ENCODE results near the gene FZD2.
"Not testable (repeated sequence)": the region's sequence is repeated elsewhere in the genome, so short reads cannot be mapped to it uniquely, and the experiment has no call there.

FZD2 gene

GRCh38 chr17:44557651-44558285 is 484 bp downstream of the FZD2 start:
- Mint-ChIP-seq H3K4me1 (ENCODE audit: low read depth) (peaks cover 20% of the 10 kb centered on the region), H3K4me3 (peak overlapping the region; percentile 86), H3K9me3 (no peaks in the 10 kb centered on the region), H3K27ac (peak overlapping the region; percentile 45), H3K36me3 (ENCODE audit: low read depth) (peaks cover 3% of the 10 kb centered on the region), H3K27me3 (ENCODE audit: low read depth) (peaks cover 75% of the 10 kb centered on the region)
- peak; percentile 37 for DNase-seq (ENCODE audit: low spot score)

GRCh38 chr17:44558334-44558709 is 1.0 kb downstream of the FZD2 start:
- Mint-ChIP-seq H3K27me3 (ENCODE audit: low read depth) (peaks cover 79% of the 10 kb centered on the region), H3K36me3 (ENCODE audit: low read depth) (peaks cover 3% of the 10 kb centered on the region), H3K4me3 (peak overlapping the region; percentile 78), H3K4me1 (ENCODE audit: low read depth) (peaks cover 20% of the 10 kb centered on the region), H3K9me3 (no peaks in the 10 kb centered on the region), H3K27ac (peak overlapping the region; percentile 45)
- no peak for DNase-seq (ENCODE audit: low spot score)

- no peak for DNase-seq (ENCODE audit: low spot score)
- H3K27me3 Mint-ChIP-seq (ENCODE audit: low read depth) = peaks cover 79% of the 10 kb centered on the region
- peaks cover 20% of the 10 kb centered on the region for H3K4me1 Mint-ChIP-seq (ENCODE audit: low read depth)
- H3K27ac Mint-ChIP-seq = peak overlapping the region; percentile 31
- H3K36me3 Mint-ChIP-seq (ENCODE audit: low read depth) = peaks cover 3% of the 10 kb centered on the region
- H3K9me3 Mint-ChIP-seq = no peaks in the 10 kb centered on the region
- H3K4me3 Mint-ChIP-seq = peak overlapping the region; percentile 78
Measured at GRCh38 chr17:44558710-44559633, 1.7 kb downstream of the FZD2 start.

- Mint-ChIP-seq H3K4me1 (ENCODE audit: low read depth) (peaks cover 20% of the 10 kb centered on the region), H3K36me3 (ENCODE audit: low read depth) (peaks cover 3% of the 10 kb centered on the region), H3K4me3 (peak overlapping the region; percentile 4), H3K9me3 (peaks cover under 1% of the 10 kb centered on the region), H3K27ac (peak overlapping the region; percentile 31), H3K27me3 (ENCODE audit: low read depth) (peaks cover 76% of the 10 kb centered on the region)
- DNase-seq (ENCODE audit: low spot score) = no peak
Measured at GRCh38 chr17:44559634-44560554, 2.6 kb downstream of the FZD2 start.

- Mint-ChIP-seq H3K27ac (no peak overlapping the region), H3K27me3 (ENCODE audit: low read depth) (peaks cover 63% of the 10 kb centered on the region), H3K4me3 (no peak overlapping the region), H3K36me3 (ENCODE audit: low read depth) (peaks cover 3% of the 10 kb centered on the region), H3K9me3 (peaks cover 10% of the 10 kb centered on the region), H3K4me1 (ENCODE audit: low read depth) (peaks cover 14% of the 10 kb centered on the region)
- DNase-seq (ENCODE audit: low spot score) = no peak
Measured at GRCh38 chr17:44561237-44561623, 3.9 kb downstream of the FZD2 start.

GRCh38 chr17:44564429-44564828 is 7.1 kb downstream of the FZD2 start:
- DNase-seq (ENCODE audit: low spot score) = no peak
- H3K27me3 Mint-ChIP-seq (ENCODE audit: low read depth) = peaks cover 45% of the 10 kb centered on the region
- H3K4me3 Mint-ChIP-seq = no peak overlapping the region
- no peaks in the 10 kb centered on the region for H3K36me3 Mint-ChIP-seq (ENCODE audit: low read depth)
- peaks cover 10% of the 10 kb centered on the region for H3K9me3 Mint-ChIP-seq
- H3K27ac Mint-ChIP-seq = no peak overlapping the region
- H3K4me1 Mint-ChIP-seq (ENCODE audit: low read depth) = peaks cover 4% of the 10 kb centered on the region

- DNase-seq (ENCODE audit: low spot score) = no peak
- Mint-ChIP-seq H3K36me3 (ENCODE audit: low read depth) (no peaks in the 10 kb centered on the region), H3K4me3 (no peak overlapping the region), H3K9me3 (peaks cover 10% of the 10 kb centered on the region), H3K27ac (no peak overlapping the region), H3K4me1 (ENCODE audit: low read depth) (peaks cover 4% of the 10 kb centered on the region), H3K27me3 (ENCODE audit: low read depth) (peaks cover 33% of the 10 kb centered on the region)
Measured at GRCh38 chr17:44565866-44566443, 8.7 kb downstream of the FZD2 start.

GRCh38 chr17:44568311-44568944 is 11.1 kb downstream of the FZD2 start:
- H3K9me3 Mint-ChIP-seq = peaks cover 10% of the 10 kb centered on the region
- H3K27me3 Mint-ChIP-seq (ENCODE audit: low read depth) = peaks cover 12% of the 10 kb centered on the region
- H3K4me1 Mint-ChIP-seq (ENCODE audit: low read depth); H3K36me3 Mint-ChIP-seq (ENCODE audit: low read depth); H3K4me3 Mint-ChIP-seq; DNase-seq (ENCODE audit: low spot score); H3K27ac Mint-ChIP-seq: not testable (repeated sequence)

- no peak overlapping the region for H3K4me3 Mint-ChIP-seq
- H3K27ac Mint-ChIP-seq = no peak overlapping the region
- no peak for DNase-seq (ENCODE audit: low spot score)
- H3K4me1 Mint-ChIP-seq (ENCODE audit: low read depth) = peaks cover 4% of the 10 kb centered on the region
- peaks cover 10% of the 10 kb centered on the region for H3K9me3 Mint-ChIP-seq
- H3K36me3 Mint-ChIP-seq (ENCODE audit: low read depth) = no peaks in the 10 kb centered on the region
- H3K27me3 Mint-ChIP-seq (ENCODE audit: low read depth) = peaks cover 16% of the 10 kb centered on the region
Measured at GRCh38 chr17:44568945-44569858, 11.9 kb downstream of the FZD2 start.

GRCh38 chr17:44572801-44573200 is 15.5 kb downstream of the FZD2 start:
- Mint-ChIP-seq H3K27me3 (ENCODE audit: low read depth) (peaks cover 25% of the 10 kb centered on the region), H3K9me3 (no peaks in the 10 kb centered on the region), H3K27ac (no peak overlapping the region), H3K36me3 (ENCODE audit: low read depth) (no peaks in the 10 kb centered on the region), H3K4me3 (no peak overlapping the region), H3K4me1 (ENCODE audit: low read depth) (peaks cover 4% of the 10 kb centered on the region)
- DNase-seq (ENCODE audit: low spot score) = no peak

- no peak overlapping the region for H3K4me3 Mint-ChIP-seq
- peaks cover 32% of the 10 kb centered on the region for H3K27me3 Mint-ChIP-seq (ENCODE audit: low read depth)
- no peak overlapping the region for H3K27ac Mint-ChIP-seq
- no peaks in the 10 kb centered on the region for H3K4me1 Mint-ChIP-seq (ENCODE audit: low read depth)
- H3K9me3 Mint-ChIP-seq = no peaks in the 10 kb centered on the region
- no peaks in the 10 kb centered on the region for H3K36me3 Mint-ChIP-seq (ENCODE audit: low read depth)
- DNase-seq (ENCODE audit: low spot score) = no peak
Measured at GRCh38 chr17:44575403-44575802, 18.1 kb downstream of the FZD2 start.

GRCh38 chr17:44578947-44579346 is 21.7 kb downstream of the FZD2 start:
- H3K27me3 Mint-ChIP-seq (ENCODE audit: low read depth) = peaks cover 38% of the 10 kb centered on the region
- no peaks in the 10 kb centered on the region for H3K4me1 Mint-ChIP-seq (ENCODE audit: low read depth)
- H3K9me3 Mint-ChIP-seq = no peaks in the 10 kb centered on the region
- no peak overlapping the region for H3K27ac Mint-ChIP-seq
- no peak overlapping the region for H3K4me3 Mint-ChIP-seq
- H3K36me3 Mint-ChIP-seq (ENCODE audit: low read depth) = no peaks in the 10 kb centered on the region
- no peak for DNase-seq (ENCODE audit: low spot score)

Measured in T-helper 2 cell treated with Interferon-gamma antibody and Interleukin-4, amounts not matched to agents 5 μg/mL and 100 μg/mL, for 36 hours (primary cell).